Panc1 (cell line): ENCODE data around the gene GPX1. TPM values are rescaled to one million over a fixed set of nuclear protein-coding genes. Genes with fewer than 3 reads are reported as not detected.

Experiments used
- ATAC-seq: fragments of 200-7000 bp; cut with Tn5 transposase; 2 replicates; pipeline ENCODE4 v1.9.1; 2020; ENCODE audit warnings: mild to moderate bottlenecking, moderate library complexity
- BruUV-seq: library from RNA; stranded (reverse); fragments of 400-500 nt; replicated peaks from 2 replicates; lab custom pipeline; 2021; lab: Mats Ljungman, UMichigan
- CTCF ChIA-PET: fragments of 300-600 bp; sonication (Branson Sonifier 250); formaldehyde crosslinking; loops from one replicate; lab custom pipeline; 2022; ENCODE audit warnings: antibody characterized with exemption; lab: Charles Lee
- POLR2A ChIA-PET: fragments of 300-600 bp; sonication (Branson Sonifier 250); formaldehyde crosslinking; loops from one replicate; lab custom pipeline; 2022; ENCODE audit warnings: antibody characterized with exemption; lab: Charles Lee
- DNase-seq: peaks from one replicate; pipeline ENCODE4 v3.0.0-alpha.2; 2010; ENCODE audit warnings: low read depth, low spot score
- H3K27ac ChIP-seq: 2 replicates; pipeline ENCODE4 v1.5.1; 2011; ENCODE audit warnings: mild to moderate bottlenecking, low read length, inconsistent platforms
- H3K27me3 ChIP-seq: fragments of 200-500 bp; sonication (Bioruptor generic); 2 replicates; pipeline ENCODE4 v1.6.0; 2014; ENCODE audit warnings: low read length, inconsistent platforms; ENCODE audit not compliant: control insufficient read depth, insufficient read depth
- H3K36me3 ChIP-seq: fragments of 200-500 bp; sonication (Bioruptor generic); 2 replicates; pipeline ENCODE4 v1.5.1; 2014; ENCODE audit warnings: inconsistent platforms, mild to moderate bottlenecking, low read length, moderate library complexity; ENCODE audit not compliant: control insufficient read depth, insufficient read depth
- H3K4me1 ChIP-seq: 2 replicates; pipeline ENCODE4 v1.5.1; 2011; ENCODE audit warnings: inconsistent platforms, mild to moderate bottlenecking, low read length, moderate library complexity; ENCODE audit not compliant: control insufficient read depth, insufficient read depth
- H3K4me3 ChIP-seq, 2 experiments: 2 replicates each; pipeline ENCODE4 v1.5.1; 2011 to 2012; ENCODE audit warnings: low read depth in 2 of 2, low read length in 2 of 2, mild to moderate bottlenecking in 2 of 2, inconsistent platforms in 1 of 2, moderate library complexity in 1 of 2
- H3K9me3 ChIP-seq: fragments of 200-500 bp; sonication (Bioruptor generic); 2 replicates; pipeline ENCODE4 v1.5.1; 2014; ENCODE audit warnings: low read depth, mild to moderate bottlenecking, inconsistent platforms, low read length, moderate library complexity; ENCODE audit not compliant: control insufficient read depth, insufficient read depth
- POLR2AphosphoS5 ChIP-seq: IDR thresholded peaks from 2 replicates; pipeline ENCODE4 v1.6.1; 2012; ENCODE audit warnings: mild to moderate bottlenecking, low read depth, low read length, moderate library complexity
- REST ChIP-seq, 2 experiments: IDR thresholded peaks; 2 replicates each; pipeline ENCODE4 v1.6.1; 2011 to 2012; ENCODE audit warnings: low read depth in 2 of 2, control low read depth in 1 of 2, low read length in 1 of 2, mild to moderate bottlenecking in 1 of 2, moderate library complexity in 1 of 2; ENCODE audit not compliant: insufficient read depth in 1 of 2
- SIN3A ChIP-seq: IDR thresholded peaks from 2 replicates; pipeline ENCODE4 v1.6.1; 2012; ENCODE audit warnings: low read depth, mild to moderate bottlenecking, low read length, moderate library complexity, borderline replicate concordance; ENCODE audit not compliant: insufficient read depth
- TCF7L2 ChIP-seq: IDR thresholded peaks from 2 replicates; pipeline ENCODE4 v1.6.1; 2011; ENCODE audit warnings: mild to moderate bottlenecking, low read depth, low read length, inconsistent platforms
- in situ Hi-C: cut with HindIII; loops from 2 replicates; pipeline ENCODE4 v1.10.0; 2016; ENCODE audit warnings: low sequenced_read_pairs, low pct_unique_long_range_greater_than_20kb
- intact Hi-C: fragments of 100-400 bp; cut with micrococcal nuclease; formaldehyde crosslinking; loops from one replicate; pipeline ENCODE4 v1.10.0; 2022; ENCODE audit not compliant: unreplicated experiment
- total RNA-seq: library from RNA; stranded (reverse); gene quantifications from one replicate; pipeline ENCODE4 v1.2.1, GENCODE V29; 2021; ENCODE audit not compliant: unreplicated experiment
- TF ChIP-seq, protein P1 (sequence below): fragments of 450-650 bp; IDR thresholded peaks from 2 replicates; pipeline ENCODE4 v1.5.1; 2017; ENCODE audit warnings: mild to moderate bottlenecking

Gene GPX1
- total RNA-seq, 1 experiment from 2014 or later: 102 TPM

DNA sequence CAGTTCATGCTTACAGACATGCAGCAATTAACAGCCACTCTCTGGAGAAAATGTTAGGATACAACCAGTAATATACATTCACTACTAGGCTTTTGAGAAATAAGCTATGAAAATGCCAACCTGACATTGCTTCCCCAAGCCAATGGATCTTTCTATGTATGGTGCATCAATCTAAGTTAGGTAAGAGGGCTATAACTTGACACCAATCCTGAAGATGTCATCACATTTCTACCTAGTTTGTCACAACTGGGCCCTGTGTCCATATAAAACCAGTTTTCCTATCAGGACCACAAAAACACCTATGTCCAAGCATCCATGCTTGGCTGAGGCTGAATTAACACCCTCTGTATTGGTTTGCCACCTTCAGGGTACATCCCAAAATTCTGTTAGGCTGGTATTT is 13.8 kb upstream of the GPX1 start:
- TF ChIP-seq POLR2AphosphoS5: no peak
- TF ChIP-seq REST (IDR thresholded peaks at IDR 0.05; ENCODE audit: insufficient read depth in 1 of 2, low read depth in 2 of 2, low read length in 1 of 2): no peak
- TF ChIP-seq, protein P1, sequence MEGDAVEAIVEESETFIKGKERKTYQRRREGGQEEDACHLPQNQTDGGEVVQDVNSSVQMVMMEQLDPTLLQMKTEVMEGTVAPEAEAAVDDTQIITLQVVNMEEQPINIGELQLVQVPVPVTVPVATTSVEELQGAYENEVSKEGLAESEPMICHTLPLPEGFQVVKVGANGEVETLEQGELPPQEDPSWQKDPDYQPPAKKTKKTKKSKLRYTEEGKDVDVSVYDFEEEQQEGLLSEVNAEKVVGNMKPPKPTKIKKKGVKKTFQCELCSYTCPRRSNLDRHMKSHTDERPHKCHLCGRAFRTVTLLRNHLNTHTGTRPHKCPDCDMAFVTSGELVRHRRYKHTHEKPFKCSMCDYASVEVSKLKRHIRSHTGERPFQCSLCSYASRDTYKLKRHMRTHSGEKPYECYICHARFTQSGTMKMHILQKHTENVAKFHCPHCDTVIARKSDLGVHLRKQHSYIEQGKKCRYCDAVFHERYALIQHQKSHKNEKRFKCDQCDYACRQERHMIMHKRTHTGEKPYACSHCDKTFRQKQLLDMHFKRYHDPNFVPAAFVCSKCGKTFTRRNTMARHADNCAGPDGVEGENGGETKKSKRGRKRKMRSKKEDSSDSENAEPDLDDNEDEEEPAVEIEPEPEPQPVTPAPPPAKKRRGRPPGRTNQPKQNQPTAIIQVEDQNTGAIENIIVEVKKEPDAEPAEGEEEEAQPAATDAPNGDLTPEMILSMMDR: no peak
- no peak for TF ChIP-seq TCF7L2
- TF ChIP-seq SIN3A: no peak
- Histone ChIP-seq H3K36me3 (peaks cover 2% of the 10 kb centered on the region; the same call in 1 of the 2 replicates), H3K27me3 (no peaks in the 10 kb centered on the region), H3K4me3 (no peak overlapping the region), H3K4me1 (no peaks in the 10 kb centered on the region), H3K9me3 (no peaks in the 10 kb centered on the region), H3K27ac (no peak overlapping the region)
- no TSS peak for BruUV-seq
- ChIA-PET POLR2A (no interaction called here), CTCF (no interaction called here)
- in situ Hi-C loops (no loop called here), intact Hi-C loops (no loop called here)
- no peak for DNase-seq
- no peak for ATAC-seq

DNA sequence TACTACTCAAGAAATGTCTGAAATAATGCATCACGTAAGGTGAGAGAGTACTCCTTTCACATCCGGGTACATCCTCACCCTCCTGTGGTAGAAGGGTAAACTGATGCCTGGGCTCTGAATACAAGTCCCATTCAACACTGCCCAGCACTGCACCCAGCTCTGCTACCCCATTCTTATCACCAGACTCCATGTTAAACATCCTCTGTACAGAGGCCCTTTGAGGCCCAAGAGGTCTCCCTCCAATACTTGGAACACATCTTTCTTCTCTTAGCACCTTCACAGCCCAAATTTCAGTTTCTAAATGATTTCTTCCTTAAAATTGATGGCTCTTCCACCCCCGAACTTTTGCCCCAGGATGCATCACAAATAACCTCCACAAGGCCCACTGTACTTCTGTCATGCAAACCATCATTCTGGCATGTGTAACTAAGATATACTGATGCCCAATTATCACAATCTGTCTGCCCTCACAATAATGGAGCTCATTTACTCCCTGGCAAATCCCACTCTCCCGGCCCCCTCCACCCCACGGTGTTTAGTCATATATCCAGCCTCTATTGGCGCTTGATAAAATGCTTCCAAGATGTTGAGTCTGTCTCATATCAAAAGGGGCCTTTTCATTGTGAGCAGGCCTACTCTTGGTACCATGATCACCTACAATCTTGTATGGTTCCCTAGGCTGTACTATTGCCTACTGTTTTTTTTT is 12.6 kb upstream of the GPX1 start:
- Histone ChIP-seq H3K27ac (no peak overlapping the region), H3K4me3 (no peak overlapping the region), H3K9me3 (no peaks in the 10 kb centered on the region), H3K4me1 (no peaks in the 10 kb centered on the region), H3K36me3 (peaks cover 2% of the 10 kb centered on the region; the same call in 1 of the 2 replicates), H3K27me3 (no peaks in the 10 kb centered on the region)
- BruUV-seq: TSS peak; percentile 49
- ChIA-PET POLR2A (no interaction called here), CTCF (no interaction called here)
- ATAC-seq (no peak), DNase-seq (no peak)
- in situ Hi-C loops (no loop called here), intact Hi-C loops (no loop called here)
- no peak for TF ChIP-seq TCF7L2
- no peak for TF ChIP-seq POLR2AphosphoS5
- TF ChIP-seq REST (IDR thresholded peaks at IDR 0.05; ENCODE audit: insufficient read depth in 1 of 2, low read depth in 2 of 2, low read length in 1 of 2): no peak
- TF ChIP-seq, protein P1: no peak
- no peak for TF ChIP-seq SIN3A
